ENCODE data around the gene GSTM1.

DNA sequence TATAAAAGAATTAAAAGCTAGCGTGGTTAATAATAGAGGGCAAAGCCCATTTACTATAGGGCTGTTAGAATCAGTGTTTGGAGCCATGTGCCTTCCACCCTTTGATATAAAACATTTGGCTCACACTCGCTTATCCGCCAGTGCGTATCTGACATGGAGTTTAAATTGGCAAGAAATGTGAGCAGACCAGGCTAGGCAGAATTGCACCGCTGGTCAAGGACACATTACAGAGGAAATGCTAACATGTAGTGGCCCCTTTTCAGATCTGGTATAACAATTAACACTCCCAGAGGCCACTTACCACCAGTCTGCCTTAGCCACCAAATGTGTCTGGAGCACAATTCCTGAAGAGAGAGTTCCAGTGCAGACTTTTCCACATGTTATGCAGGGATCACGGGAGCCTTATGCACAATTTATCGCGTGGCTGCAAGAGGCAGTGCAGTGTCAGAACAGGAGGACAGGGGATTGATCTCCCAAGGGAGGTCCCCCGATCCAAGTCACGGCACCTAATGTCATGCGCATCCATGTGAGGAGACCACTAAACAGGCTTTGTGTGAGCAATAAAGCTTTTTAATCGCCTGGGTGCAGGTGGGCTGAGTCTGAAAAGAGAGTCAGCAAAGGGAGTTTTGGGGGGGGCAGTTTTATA is 39.2 kb downstream of the GSTM1 start:
- TF ChIP-seq POLR2A (IDR thresholded peaks at IDR 0.05; ENCODE audit: low read depth) (no peak), POLR2AphosphoS5 (IDR thresholded peaks at IDR 0.05) (no peak), EP300 (IDR thresholded peaks at IDR 0.05) (no peak)
- TF ChIP-seq, protein P1, sequence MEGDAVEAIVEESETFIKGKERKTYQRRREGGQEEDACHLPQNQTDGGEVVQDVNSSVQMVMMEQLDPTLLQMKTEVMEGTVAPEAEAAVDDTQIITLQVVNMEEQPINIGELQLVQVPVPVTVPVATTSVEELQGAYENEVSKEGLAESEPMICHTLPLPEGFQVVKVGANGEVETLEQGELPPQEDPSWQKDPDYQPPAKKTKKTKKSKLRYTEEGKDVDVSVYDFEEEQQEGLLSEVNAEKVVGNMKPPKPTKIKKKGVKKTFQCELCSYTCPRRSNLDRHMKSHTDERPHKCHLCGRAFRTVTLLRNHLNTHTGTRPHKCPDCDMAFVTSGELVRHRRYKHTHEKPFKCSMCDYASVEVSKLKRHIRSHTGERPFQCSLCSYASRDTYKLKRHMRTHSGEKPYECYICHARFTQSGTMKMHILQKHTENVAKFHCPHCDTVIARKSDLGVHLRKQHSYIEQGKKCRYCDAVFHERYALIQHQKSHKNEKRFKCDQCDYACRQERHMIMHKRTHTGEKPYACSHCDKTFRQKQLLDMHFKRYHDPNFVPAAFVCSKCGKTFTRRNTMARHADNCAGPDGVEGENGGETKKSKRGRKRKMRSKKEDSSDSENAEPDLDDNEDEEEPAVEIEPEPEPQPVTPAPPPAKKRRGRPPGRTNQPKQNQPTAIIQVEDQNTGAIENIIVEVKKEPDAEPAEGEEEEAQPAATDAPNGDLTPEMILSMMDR (IDR thresholded peaks at IDR 0.05) = no peak
